K562 (cell line): ENCODE data around the gene NARF. TPM values are rescaled to one million over a fixed set of nuclear protein-coding genes. Genes with fewer than 3 reads are reported as not detected.

Experiments
- EWSR1 ChIP-seq: fragments of 450-650 bp; IDR thresholded peaks from 2 replicates; pipeline ENCODE4 v1.6.1; 2018; ENCODE audit warnings: borderline replicate concordance, mild to moderate bottlenecking, low read depth, moderate library complexity; ENCODE audit not compliant: partially characterized antibody
- FOXM1 ChIP-seq, 2 experiments: fragments of 450-650 bp in 1 of 2; sonication (generic) in 1 of 2; formaldehyde crosslinking in 1 of 2; IDR thresholded peaks; 2 replicates each; pipeline versions ENCODE4 v1.6.1 to v1.9.0; 2017 to 2022; ENCODE audit warnings: low read depth in 2 of 2, mild to moderate bottlenecking in 2 of 2, missing genetic modification reagents in 1 of 2, moderate library complexity in 1 of 2
- HNRNPLL ChIP-seq: fragments of 200-400 bp; formaldehyde crosslinking; IDR thresholded peaks from 2 replicates; pipeline ENCODE4 v1.6.1; 2017; ENCODE audit warnings: low read length, low read depth, mild to moderate bottlenecking; ENCODE audit not compliant: poor library complexity, severe bottlenecking
- KAT2B ChIP-seq: IDR thresholded peaks from one replicate; pipeline ENCODE4 v1.6.1; 2012; ENCODE audit warnings: low read depth, mild to moderate bottlenecking, control low read depth, inconsistent platforms, low read length, moderate library complexity
- KLF10 ChIP-seq: fragments of 250-450 bp; sonication (Bioruptor Pico); IDR thresholded peaks from 2 replicates; pipeline ENCODE4 v1.6.1; 2021; ENCODE audit warnings: matching md5 sums
- SMARCC2 ChIP-seq: fragments of 450-650 bp; IDR thresholded peaks from 2 replicates; pipeline ENCODE4 v1.6.1; 2017; ENCODE audit warnings: antibody characterized with exemption, moderate library complexity, mild to moderate bottlenecking, low read depth
- ZNF24 ChIP-seq: fragments of 450-650 bp; IDR thresholded peaks from 2 replicates; pipeline ENCODE4 v1.6.1; 2016
- polyA plus RNA-seq, 8 experiments: library from polyadenylated mRNA; depleted of rRNA in 4 of 8; stranded (reverse) in 5 of 8; unstranded in 3 of 8; fragments of >200 nt; fragmentation: Nextera tagmentation in 2 of 8; fragmentation: Illumina TruSeq in 1 of 8; extraction: Ambion mirVana in 2 of 8; extraction: Trizol in 1 of 8; gene quantifications; 2 replicates each; pipeline versions ENCODE4 v1.2.1 to v1.2.3, GENCODE V29; 2011 to 2014; ENCODE audit warnings: inconsistent platforms in 1 of 8, missing spikeins in 1 of 8
- total RNA-seq, 7 experiments: library from RNA; depleted of rRNA in 6 of 7; stranded (reverse); fragments of >200 nt in 6 of 7; fragmentation: Illumina TruSeq in 2 of 7; extraction: Trizol in 2 of 7; gene quantifications; 2 replicates each; pipeline versions ENCODE4 v1.2.1 to v1.2.3, GENCODE V29; 2011 to 2021; ENCODE audit warnings: low replicate concordance in 1 of 7
- TF ChIP-seq, protein P1 (sequence below): fragments of 450-650 bp; formaldehyde crosslinking; IDR thresholded peaks from 2 replicates; pipeline ENCODE4 v1.4.0; 2020; ENCODE audit warnings: mild to moderate bottlenecking, moderate library complexity
- TF ChIP-seq, protein P2 (sequence below): sonication (generic); formaldehyde crosslinking; IDR thresholded peaks from 2 replicates; pipeline ENCODE4 v1.8.1; 2023; ENCODE audit warnings: mild to moderate bottlenecking, missing genetic modification reagents, moderate library complexity
- TF ChIP-seq, protein P3 (sequence below), 2 experiments: IDR thresholded peaks in 1 of 2; conservative IDR thresholded peaks in 1 of 2; 2 replicates each; pipeline ENCODE4 v1.6.1; 2016; ENCODE audit warnings: low read depth in 2 of 2, mild to moderate bottlenecking in 1 of 2, missing compliant biosample characterization in 1 of 2, missing genetic modification characterization in 1 of 2, moderate library complexity in 1 of 2
- TF ChIP-seq, protein P4 (sequence below): fragments of 250-450 bp; sonication (Bioruptor Pico); IDR thresholded peaks from 2 replicates; pipeline ENCODE4 v1.5.0; 2021
- TF ChIP-seq, protein P5 (sequence below): sonication (generic); formaldehyde crosslinking; IDR thresholded peaks from 2 replicates; pipeline ENCODE4 v1.8.0; 2022; ENCODE audit warnings: mild to moderate bottlenecking, missing genetic modification reagents
- TF ChIP-seq, protein P6 (sequence below): fragments of 250-450 bp; sonication (Bioruptor Pico); IDR thresholded peaks from 2 replicates; pipeline ENCODE4 v1.5.0; 2021

The NARF gene
- total and polyA plus RNA-seq, 9 of the 15 experiments (the other 6 are each of a cell fraction or from before 2014, with no cell fraction given), result 60.4 to 423 (median 132) TPM

DNA sequence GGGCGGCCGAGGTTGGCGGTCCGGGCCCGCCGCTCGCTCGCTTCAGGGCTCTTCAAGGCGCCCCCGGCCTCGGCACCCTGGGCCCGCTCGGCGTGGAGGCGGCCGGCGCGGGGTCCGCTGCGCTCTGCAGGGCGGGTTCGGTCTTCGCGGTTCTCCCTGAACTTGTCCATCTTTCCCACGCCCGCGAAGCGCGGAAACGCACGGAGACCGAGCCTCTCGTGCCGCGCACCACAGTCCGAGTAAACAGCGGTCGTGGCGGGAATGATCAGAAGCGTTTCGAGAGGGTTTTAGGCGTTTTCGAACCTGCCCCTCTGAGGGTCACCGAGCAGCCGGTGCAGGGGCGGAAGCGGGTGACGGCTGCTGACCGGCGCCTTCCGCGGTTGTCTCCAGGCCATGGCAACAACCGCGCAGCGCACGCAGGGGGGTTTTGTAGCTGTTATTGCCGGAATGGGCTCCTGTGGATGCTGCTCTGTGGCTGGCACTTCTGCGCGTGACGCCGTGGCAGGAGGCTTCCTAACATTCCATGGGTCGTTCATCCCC is 414 bp downstream of the NARF start (continued):
- TF ChIP-seq, protein P1, sequence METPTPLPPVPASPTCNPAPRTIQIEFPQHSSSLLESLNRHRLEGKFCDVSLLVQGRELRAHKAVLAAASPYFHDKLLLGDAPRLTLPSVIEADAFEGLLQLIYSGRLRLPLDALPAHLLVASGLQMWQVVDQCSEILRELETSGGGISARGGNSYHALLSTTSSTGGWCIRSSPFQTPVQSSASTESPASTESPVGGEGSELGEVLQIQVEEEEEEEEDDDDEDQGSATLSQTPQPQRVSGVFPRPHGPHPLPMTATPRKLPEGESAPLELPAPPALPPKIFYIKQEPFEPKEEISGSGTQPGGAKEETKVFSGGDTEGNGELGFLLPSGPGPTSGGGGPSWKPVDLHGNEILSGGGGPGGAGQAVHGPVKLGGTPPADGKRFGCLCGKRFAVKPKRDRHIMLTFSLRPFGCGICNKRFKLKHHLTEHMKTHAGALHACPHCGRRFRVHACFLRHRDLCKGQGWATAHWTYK, result no peak
- no peak for TF ChIP-seq FOXM1 (IDR thresholded peaks at IDR 0.05; ENCODE audit: low read depth)
- TF ChIP-seq FOXM1 (CRISPR knock-in tag; IDR thresholded peaks at IDR 0.05; ENCODE audit: low read depth), result no peak
- no peak for TF ChIP-seq SMARCC2
- no peak for TF ChIP-seq HNRNPLL
- TF ChIP-seq KAT2B, result no peak
- TF ChIP-seq, protein P2, sequence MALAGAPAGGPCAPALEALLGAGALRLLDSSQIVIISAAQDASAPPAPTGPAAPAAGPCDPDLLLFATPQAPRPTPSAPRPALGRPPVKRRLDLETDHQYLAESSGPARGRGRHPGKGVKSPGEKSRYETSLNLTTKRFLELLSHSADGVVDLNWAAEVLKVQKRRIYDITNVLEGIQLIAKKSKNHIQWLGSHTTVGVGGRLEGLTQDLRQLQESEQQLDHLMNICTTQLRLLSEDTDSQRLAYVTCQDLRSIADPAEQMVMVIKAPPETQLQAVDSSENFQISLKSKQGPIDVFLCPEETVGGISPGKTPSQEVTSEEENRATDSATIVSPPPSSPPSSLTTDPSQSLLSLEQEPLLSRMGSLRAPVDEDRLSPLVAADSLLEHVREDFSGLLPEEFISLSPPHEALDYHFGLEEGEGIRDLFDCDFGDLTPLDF (CRISPR knock-in tag), result 0 out of 2 replicates have a peak, but pooled peaks have one; percentile 11
- TF ChIP-seq, protein P3, sequence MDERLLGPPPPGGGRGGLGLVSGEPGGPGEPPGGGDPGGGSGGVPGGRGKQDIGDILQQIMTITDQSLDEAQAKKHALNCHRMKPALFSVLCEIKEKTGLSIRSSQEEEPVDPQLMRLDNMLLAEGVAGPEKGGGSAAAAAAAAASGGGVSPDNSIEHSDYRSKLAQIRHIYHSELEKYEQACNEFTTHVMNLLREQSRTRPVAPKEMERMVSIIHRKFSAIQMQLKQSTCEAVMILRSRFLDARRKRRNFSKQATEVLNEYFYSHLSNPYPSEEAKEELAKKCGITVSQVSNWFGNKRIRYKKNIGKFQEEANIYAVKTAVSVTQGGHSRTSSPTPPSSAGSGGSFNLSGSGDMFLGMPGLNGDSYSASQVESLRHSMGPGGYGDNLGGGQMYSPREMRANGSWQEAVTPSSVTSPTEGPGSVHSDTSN (CRISPR knock-in tag; IDR thresholded peaks at IDR 0.05; ENCODE audit: low read depth), result no peak
- TF ChIP-seq, protein P3 (tag; conservative IDR thresholded peaks at IDR 0.05; ENCODE audit: low read depth), result no peak
- TF ChIP-seq, protein P4, sequence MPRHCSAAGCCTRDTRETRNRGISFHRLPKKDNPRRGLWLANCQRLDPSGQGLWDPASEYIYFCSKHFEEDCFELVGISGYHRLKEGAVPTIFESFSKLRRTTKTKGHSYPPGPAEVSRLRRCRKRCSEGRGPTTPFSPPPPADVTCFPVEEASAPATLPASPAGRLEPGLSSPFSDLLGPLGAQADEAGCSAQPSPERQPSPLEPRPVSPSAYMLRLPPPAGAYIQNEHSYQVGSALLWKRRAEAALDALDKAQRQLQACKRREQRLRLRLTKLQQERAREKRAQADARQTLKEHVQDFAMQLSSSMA, result 0 out of 2 replicates have a peak, but pooled peaks have one; percentile 68
- 0 out of 2 replicates have a peak, but pooled peaks have one; percentile 2 for TF ChIP-seq ZNF24
- TF ChIP-seq KLF10, result no peak
- TF ChIP-seq, protein P5, sequence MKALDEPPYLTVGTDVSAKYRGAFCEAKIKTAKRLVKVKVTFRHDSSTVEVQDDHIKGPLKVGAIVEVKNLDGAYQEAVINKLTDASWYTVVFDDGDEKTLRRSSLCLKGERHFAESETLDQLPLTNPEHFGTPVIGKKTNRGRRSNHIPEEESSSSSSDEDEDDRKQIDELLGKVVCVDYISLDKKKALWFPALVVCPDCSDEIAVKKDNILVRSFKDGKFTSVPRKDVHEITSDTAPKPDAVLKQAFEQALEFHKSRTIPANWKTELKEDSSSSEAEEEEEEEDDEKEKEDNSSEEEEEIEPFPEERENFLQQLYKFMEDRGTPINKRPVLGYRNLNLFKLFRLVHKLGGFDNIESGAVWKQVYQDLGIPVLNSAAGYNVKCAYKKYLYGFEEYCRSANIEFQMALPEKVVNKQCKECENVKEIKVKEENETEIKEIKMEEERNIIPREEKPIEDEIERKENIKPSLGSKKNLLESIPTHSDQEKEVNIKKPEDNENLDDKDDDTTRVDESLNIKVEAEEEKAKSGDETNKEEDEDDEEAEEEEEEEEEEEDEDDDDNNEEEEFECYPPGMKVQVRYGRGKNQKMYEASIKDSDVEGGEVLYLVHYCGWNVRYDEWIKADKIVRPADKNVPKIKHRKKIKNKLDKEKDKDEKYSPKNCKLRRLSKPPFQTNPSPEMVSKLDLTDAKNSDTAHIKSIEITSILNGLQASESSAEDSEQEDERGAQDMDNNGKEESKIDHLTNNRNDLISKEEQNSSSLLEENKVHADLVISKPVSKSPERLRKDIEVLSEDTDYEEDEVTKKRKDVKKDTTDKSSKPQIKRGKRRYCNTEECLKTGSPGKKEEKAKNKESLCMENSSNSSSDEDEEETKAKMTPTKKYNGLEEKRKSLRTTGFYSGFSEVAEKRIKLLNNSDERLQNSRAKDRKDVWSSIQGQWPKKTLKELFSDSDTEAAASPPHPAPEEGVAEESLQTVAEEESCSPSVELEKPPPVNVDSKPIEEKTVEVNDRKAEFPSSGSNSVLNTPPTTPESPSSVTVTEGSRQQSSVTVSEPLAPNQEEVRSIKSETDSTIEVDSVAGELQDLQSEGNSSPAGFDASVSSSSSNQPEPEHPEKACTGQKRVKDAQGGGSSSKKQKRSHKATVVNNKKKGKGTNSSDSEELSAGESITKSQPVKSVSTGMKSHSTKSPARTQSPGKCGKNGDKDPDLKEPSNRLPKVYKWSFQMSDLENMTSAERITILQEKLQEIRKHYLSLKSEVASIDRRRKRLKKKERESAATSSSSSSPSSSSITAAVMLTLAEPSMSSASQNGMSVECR, result 0 out of 2 replicates have a peak, but pooled peaks have one; percentile 5
- no peak for TF ChIP-seq EWSR1
- TF ChIP-seq, protein P6, sequence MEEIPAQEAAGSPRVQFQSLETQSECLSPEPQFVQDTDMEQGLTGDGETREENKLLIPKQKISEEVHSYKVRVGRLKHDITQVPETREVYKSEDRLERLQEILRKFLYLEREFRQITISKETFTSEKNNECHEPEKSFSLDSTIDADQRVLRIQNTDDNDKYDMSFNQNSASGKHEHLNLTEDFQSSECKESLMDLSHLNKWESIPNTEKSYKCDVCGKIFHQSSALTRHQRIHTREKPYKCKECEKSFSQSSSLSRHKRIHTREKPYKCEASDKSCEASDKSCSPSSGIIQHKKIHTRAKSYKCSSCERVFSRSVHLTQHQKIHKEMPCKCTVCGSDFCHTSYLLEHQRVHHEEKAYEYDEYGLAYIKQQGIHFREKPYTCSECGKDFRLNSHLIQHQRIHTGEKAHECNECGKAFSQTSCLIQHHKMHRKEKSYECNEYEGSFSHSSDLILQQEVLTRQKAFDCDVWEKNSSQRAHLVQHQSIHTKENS (CRISPR knock-in tag), result no peak
